CD4-positive, alpha-beta T cell treated with Interleukin-17A for 1 hour (primary cell): ENCODE measurements around the gene IL22RA1.

ENCODE experiments used
- DNase-seq: peaks from one replicate; pipeline ENCODE4 v3.0.0-alpha.2; 2020

IL22RA1 gene

DNA sequence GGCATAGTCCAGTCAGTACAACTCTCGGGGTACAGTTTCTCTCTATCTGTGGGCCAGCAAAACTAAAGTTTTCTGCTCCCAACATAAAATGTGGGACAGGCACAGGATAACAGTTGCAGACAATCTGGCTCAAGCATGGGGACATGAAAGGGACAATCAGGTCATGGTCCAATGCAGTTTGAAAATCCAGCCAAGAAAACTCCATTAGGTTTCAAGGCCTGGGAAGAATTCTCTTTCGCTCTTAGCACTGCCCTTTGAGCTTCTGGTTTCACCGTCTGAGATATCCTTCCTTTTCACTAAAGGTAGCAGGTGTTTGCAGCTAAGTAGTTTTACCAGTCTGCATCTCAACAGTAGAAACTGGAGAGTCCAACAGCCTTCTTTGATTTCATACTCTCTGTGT, 21.1 kb upstream of the IL22RA1 start:
- DNase-seq = no peak

DNA sequence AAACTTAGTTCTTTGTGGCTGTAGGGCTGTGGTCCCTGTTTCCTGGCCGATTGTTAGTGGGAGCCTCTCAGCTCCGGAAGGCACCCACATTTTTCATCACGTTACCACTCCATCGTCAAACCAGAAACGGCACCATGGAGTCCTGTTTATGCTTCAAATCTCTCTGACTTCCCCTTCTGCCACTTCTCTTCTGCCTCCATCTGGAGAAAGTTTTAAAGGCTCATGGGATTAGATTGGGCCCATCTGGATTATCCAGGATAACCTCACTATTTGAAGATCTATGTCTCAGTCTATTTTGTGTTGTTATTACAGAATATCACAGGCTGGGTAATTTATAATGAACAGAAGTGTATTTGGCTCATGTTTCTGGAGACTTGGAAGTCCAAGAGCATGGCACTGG, 19.3 kb upstream of the IL22RA1 start:
- no peak for DNase-seq

- no peak for DNase-seq
Measured at GRCh38 chr1:24161270-24161669, 18.3 kb upstream of the IL22RA1 start.

- DNase-seq = no peak
Measured at GRCh38 chr1:24159366-24159765, 16.4 kb upstream of the IL22RA1 start.

GRCh38 chr1:24157918-24158481, 15.1 kb upstream of the IL22RA1 start:
- no peak for DNase-seq

- DNase-seq = no peak
Measured at GRCh38 chr1:24156542-24157260, 13.8 kb upstream of the IL22RA1 start.

DNA sequence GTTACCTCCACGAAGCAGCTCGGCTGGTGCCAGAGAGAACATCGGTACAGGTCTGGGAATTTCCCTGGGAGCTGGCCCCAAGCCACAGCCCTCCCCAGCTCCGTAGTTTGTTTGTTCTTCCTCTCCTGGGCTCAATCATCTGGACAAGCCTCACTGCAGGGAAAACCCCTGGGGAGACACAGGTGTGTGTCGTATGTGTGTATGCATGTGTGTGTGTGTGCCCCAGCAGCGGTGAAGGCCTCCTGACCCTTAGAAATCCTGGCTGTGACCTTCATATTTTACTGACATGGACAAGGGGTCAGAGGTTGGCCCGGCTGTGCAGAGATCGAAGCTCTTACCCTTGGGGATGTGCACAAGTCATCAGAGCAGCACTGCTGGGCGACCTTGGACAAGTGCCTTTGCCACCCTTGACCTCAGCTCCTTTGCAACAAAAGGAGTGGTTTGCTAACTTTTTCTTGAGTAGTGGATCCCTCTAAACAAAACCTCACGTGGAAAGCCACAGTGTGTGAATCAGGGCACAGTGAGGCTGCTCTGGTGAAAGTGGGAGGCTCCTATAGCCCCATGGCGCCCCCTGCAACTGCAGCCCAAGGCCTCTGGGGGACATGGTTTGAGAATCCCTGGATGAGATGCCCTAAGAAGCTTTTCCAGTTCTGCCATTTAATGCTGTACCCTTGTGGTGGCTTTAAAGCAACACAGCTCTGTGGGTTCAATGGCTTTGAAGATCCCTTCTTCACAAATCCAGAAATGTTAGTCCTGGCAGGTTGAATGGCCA, 12.3 kb upstream of the IL22RA1 start:
- DNase-seq = no peak

DNA sequence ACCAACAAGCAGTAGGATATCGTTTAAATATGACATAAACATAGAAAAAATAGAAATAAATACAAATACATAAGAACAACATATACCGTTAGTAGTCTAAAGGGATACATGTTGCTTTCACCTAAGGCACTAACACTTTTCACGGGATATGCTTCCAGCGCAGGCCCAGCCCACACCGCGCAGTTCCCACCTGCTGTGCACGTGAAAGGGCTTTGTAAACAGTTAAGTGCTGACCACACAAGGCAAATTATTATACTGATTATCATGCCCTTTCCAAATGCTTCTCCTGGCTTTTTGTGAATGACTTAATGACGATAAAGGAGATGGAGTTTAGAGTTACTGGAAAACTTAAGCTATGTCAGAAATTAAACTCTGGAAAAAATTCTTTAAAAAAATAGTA, 11.3 kb upstream of the IL22RA1 start:
- DNase-seq = no peak

- DNase-seq = no peak
Measured at GRCh38 chr1:24152631-24153494, 9.9 kb upstream of the IL22RA1 start.

- no peak for DNase-seq
Measured at GRCh38 chr1:24151175-24151533, 8.2 kb upstream of the IL22RA1 start.

GRCh38 chr1:24150234-24151174, 7.6 kb upstream of the IL22RA1 start:
- DNase-seq = peak; percentile 83

DNA sequence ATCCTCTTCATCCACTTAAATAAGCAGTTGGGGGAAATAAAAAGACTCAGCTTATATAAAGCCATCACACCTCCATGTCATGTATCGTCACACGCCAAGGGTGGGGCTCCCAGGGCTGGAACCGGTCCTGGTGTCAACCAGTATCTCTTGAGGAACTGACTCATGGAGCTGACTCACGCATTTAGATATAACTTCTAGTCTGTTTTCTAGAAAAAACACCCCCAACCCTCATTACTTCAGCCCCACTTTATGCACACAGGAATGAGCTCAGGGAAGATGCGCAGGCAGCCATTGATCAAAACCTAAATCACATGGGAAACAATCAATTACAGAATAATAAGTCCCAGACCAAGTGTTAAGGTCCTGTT, 6.9 kb upstream of the IL22RA1 start:
- no peak for DNase-seq

DNA sequence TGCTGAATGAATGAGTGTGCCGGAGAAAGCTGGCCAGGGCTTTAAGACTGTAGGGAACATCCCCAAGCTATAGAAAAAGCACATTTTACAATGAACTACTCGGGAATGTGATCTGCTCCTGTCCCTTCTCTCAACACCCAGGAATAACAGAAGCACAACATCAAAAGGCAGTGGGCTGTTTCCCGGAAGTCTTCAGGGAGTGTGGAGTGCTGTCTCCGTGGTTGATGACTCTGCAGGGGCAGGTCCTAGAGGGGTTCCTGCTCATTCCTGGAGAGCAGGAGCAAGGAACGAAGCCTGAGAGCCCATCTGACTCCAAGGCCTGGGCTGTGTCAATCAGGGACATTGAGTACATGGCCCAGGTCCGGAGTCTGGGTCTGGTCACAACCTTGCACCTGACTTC, 4.9 kb upstream of the IL22RA1 start:
- no peak for DNase-seq

DNA sequence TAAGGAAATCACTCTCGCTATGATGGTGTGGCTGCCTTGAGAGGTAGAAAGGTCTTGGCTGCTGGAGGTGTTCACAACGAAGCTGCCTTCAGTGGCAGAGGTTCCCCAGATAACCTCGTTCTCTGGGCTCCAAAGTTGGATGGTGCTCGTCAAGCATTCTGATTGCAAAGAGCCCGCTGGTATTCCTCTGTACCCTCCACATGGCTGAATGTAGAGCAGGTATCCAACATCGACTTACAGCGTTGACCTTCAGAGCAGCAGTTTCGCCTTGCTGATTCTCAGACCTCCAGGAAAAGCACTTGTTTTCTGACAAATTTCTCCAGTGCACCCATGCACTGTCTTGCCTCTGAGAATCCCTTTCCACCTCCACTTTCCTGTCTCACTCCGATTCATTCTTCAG, 4.3 kb upstream of the IL22RA1 start:
- DNase-seq = no peak

- no peak for DNase-seq
Measured at GRCh38 chr1:24141311-24141997, 1.5 kb downstream of the IL22RA1 start.

GRCh38 chr1:24140741-24141181, 2.2 kb downstream of the IL22RA1 start:
- DNase-seq = no peak

GRCh38 chr1:24139841-24140425, 3.0 kb downstream of the IL22RA1 start:
- no peak for DNase-seq

GRCh38 chr1:24139222-24139489, 3.8 kb downstream of the IL22RA1 start:
- DNase-seq = no peak

DNA sequence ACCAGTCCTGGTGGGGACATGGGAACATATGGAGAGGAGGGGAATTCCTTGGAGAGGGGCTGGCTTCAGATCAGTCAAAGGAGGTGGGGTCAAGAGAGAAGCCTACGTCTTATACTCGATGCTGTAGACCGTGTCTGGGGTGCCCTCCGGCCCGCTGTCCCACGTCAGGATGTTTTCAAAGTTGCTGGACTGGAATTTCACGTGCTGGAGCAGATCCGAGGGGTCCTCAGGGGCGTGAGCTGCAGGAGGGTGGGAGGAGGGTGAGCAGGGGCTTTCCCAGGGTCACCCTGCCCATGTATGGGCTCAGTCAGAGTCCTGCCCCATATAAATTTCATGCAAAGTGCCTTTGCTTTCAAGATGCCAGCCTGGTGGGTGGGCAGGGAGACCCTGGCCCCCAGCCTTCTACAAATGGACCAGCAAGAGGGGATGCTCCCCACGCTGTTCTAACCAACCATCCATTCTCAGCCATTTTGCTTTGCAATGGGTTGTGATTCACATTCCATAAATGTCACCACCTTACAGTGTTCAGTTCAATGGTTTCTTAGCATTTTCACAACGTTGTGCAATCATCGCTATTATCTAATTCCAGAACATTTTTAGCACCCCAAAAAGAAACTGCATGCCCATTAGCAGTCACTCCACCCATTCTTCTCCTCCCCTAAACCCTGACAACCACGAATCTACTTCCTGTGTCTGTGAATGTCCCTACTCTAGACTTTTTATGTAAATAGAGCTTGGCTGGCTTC, 4.3 kb downstream of the IL22RA1 start:
- DNase-seq = no peak

DNA sequence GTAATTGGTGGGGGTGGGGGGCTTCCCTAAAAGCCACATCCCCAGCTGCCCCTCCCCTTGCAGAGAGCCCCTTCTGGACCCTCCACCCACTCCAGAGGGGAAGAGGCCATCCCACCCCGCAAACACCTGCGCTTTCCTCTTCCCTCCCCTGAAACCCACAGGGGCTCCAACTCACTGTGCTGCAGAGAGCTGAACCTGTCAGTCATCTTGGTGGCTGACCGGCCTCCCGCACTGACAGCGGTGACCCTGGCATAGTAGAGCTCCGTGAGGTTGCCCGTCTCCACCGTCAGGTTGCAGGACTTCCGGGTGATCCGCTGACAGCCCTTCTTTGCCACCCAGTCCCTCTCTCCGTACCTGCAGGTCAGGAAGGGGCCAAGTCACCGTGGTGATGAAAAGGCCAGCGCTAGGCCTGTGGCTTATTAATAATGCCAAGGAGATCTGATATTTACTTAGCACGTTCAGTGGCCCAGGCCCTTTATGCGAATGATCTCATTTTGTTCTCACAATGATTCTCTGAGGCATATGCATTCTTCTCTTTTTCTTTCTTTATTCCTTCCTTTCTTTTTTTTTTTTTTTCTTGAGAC, 5.9 kb downstream of the IL22RA1 start:
- no peak for DNase-seq
